HG03060 (cell line): ENCODE measurements around the gene RAD51.

Experiments
- ATAC-seq: cut with Tn5 transposase; IDR thresholded peaks from one replicate; pipeline ENCODE4 v1.9.1; 2021; ENCODE audit warnings: low read depth, moderate number of reproducible peaks; ENCODE audit not compliant: unreplicated experiment

Gene RAD51

DNA sequence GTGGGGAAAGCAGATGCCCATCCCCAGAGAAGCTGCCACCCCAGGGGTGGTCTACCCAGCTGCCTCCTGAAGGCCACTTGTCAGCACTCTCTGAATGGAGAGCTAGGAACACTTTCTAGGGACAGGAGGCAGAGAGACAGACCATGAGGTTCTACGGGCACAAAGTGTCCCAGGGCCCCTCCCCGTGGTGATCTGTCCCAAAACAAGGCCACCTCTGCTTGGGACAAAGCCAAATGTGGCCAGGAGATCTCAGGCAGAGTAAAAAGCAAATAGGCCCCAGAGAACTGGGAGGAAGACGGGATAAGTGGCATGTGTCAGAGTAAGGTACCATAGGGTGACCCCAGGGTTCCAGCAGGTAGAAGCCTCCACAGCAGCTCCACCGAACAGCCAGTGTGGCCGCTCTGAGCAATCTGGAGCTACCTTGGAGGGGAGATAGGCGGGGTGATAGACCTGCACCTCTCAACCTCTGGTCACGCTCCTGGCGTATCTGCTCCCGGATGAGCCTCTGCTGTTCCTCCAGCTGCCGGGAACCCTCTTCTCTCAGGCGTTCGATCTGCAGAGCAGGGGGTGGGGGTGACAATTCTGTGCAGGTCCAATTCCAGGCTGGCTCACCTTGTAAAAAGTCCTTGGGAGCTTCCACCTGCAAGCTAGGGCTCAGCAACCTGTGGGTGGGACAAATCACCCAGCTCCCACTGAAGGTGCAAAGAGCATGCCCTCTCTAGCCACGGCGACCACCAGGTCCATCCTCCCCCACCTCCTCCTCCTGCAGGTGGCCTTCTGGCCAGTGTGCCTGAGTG, 81.0 kb downstream of the RAD51 start:
- ATAC-seq = no peak

DNA sequence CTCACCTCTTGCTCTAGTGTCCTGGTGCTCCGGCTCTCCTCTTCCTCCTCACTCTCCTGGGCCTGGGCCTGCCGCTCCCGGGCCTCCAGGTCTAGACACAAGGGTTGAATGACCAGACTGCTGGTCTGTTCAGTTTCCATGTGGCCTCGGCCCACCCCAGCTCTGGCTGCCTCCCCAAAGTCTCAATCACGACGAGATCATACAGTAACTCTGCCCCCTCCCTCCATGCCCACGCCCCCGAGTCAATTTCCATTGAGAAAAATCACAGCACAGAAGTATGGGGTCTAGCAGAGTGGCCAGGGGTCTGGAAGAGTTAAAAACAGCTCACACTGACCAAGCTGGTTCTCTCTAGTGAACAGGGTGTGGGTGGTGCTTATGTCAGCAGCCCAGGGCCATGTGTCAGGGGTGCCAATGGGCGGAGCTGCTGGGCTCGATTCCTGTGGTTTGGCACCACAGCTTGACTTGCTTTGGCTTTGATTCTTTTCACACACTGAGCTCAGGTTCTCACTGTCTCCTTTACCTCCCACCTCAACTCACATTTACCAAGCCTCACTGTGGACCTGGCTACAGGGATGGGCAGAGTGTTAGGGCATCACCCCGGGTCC, 81.7 kb downstream of the RAD51 start:
- no peak for ATAC-seq
